ENCODE data around the gene PCLO.

The PCLO gene

GRCh38 chr7:83130191-83130590 lies 32.5 kb downstream of the PCLO start:
- H3K9ac ChIP-seq: no peak overlapping the region
- H3K4me3 ChIP-seq (ENCODE audit: low read depth, low read length): no peak overlapping the region

DNA sequence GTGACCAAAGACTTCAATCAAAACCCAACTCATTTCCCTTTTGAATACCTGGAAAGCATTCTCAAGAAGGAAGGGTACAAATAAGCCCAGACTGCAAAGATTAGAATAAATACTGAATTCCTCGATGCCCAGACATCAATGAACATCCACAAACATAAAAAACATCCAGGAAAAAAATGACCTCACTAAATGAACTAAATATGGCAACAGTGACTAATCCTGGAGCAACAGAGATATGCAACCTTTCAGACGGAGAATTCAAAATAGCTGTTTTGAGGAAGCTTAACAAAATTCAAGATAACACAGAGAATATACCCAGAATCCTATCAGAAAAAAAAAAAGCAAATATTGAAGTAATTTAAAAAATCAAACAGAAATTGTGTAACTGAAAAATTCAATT lies 43.2 kb downstream of the PCLO start:
- H3K9me3 ChIP-seq (ENCODE audit: control insufficient read depth, low read length): no peaks in the 10 kb centered on the region
- H3K79me2 ChIP-seq: peaks cover 5% of the 10 kb centered on the region
- H3K4me3 ChIP-seq (ENCODE audit: low read depth, low read length): no peak overlapping the region
- no peak overlapping the region for H3K4me2 ChIP-seq (ENCODE audit: low read length)
- H3K4me1 ChIP-seq: no peaks in the 10 kb centered on the region
- TF ChIP-seq, protein P1, sequence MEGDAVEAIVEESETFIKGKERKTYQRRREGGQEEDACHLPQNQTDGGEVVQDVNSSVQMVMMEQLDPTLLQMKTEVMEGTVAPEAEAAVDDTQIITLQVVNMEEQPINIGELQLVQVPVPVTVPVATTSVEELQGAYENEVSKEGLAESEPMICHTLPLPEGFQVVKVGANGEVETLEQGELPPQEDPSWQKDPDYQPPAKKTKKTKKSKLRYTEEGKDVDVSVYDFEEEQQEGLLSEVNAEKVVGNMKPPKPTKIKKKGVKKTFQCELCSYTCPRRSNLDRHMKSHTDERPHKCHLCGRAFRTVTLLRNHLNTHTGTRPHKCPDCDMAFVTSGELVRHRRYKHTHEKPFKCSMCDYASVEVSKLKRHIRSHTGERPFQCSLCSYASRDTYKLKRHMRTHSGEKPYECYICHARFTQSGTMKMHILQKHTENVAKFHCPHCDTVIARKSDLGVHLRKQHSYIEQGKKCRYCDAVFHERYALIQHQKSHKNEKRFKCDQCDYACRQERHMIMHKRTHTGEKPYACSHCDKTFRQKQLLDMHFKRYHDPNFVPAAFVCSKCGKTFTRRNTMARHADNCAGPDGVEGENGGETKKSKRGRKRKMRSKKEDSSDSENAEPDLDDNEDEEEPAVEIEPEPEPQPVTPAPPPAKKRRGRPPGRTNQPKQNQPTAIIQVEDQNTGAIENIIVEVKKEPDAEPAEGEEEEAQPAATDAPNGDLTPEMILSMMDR (IDR thresholded peaks at IDR 0.05): no peak
- no peak overlapping the region for H3K27ac ChIP-seq
- no peaks in the 10 kb centered on the region for H3K27me3 ChIP-seq (ENCODE audit: control insufficient read depth, insufficient read depth, low read length)
- no peak overlapping the region for H2AFZ ChIP-seq
- H3K9ac ChIP-seq: no peak overlapping the region
- H3K36me3 ChIP-seq (ENCODE audit: control insufficient read depth, insufficient read depth, low read length): no peaks in the 10 kb centered on the region

More at GRCh38 chr7:83130191-83130590, 32.5 kb downstream of the PCLO start:
- Histone ChIP-seq H3K36me3 (ENCODE audit: control insufficient read depth, insufficient read depth, low read length) (no peaks in the 10 kb centered on the region), H3K4me2 (ENCODE audit: low read length) (no peak overlapping the region), H2AFZ (no peak overlapping the region), H3K27ac (no peak overlapping the region), H3K4me1 (no peaks in the 10 kb centered on the region), H3K27me3 (ENCODE audit: control insufficient read depth, insufficient read depth, low read length) (no peaks in the 10 kb centered on the region), H3K79me2 (peaks cover under 1% of the 10 kb centered on the region), H3K9me3 (ENCODE audit: control insufficient read depth, low read length) (no peaks in the 10 kb centered on the region)
- TF ChIP-seq, protein P1 (IDR thresholded peaks at IDR 0.05): no peak

- Histone ChIP-seq H2AFZ (no peak overlapping the region), H3K27me3 (ENCODE audit: control insufficient read depth, insufficient read depth, low read length) (no peaks in the 10 kb centered on the region), H3K4me2 (ENCODE audit: low read length) (no peak overlapping the region), H3K79me2 (peaks cover 2% of the 10 kb centered on the region), H3K9ac (no peak overlapping the region), H3K4me3 (ENCODE audit: low read depth, low read length) (no peak overlapping the region), H3K36me3 (ENCODE audit: control insufficient read depth, insufficient read depth, low read length) (no peaks in the 10 kb centered on the region), H3K9me3 (ENCODE audit: control insufficient read depth, low read length) (no peaks in the 10 kb centered on the region), H3K27ac (no peak overlapping the region), H3K4me1 (no peaks in the 10 kb centered on the region)
- TF ChIP-seq, protein P1 (IDR thresholded peaks at IDR 0.05): no peak
Observed at GRCh38 chr7:83119026-83119382, 43.7 kb downstream of the PCLO start.

DNA sequence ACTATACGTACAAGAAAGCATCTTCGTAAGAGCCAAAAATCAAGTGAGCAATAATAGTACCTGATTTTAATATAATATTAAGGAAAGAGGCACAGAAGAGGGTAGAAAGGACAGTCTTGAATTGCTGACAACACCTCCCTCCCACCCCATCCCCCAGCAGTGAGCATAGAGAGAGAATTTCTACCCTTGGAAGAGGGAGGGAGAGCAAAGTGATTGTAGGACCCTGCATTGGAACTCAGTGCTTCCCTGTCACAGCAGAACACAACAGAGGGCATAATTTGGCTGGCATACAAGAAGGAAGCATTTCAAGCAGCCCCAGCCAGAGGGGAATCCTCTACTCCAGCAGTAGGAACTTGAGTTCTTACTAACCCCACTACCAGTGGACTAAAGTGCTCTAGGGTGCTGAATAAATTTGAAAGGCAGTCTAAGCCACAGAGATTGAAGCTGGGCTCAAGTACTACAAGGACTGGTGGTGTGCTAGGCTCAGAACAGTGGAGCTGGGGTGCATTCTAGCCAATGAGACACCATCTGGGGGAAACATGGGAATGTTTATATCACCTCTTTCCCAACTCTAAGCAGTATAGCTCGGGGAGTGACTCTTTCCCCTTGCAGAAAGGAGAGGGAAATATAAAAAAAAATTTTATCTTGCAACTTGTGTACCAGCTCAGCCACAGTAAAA lies 44.2 kb downstream of the PCLO start:
- Histone ChIP-seq H3K4me3 (ENCODE audit: low read depth, low read length) (no peak overlapping the region), H3K27me3 (ENCODE audit: control insufficient read depth, insufficient read depth, low read length) (no peaks in the 10 kb centered on the region), H2AFZ (no peak overlapping the region), H3K27ac (no peak overlapping the region), H3K9ac (no peak overlapping the region), H3K79me2 (peaks cover 2% of the 10 kb centered on the region), H3K4me2 (ENCODE audit: low read length) (no peak overlapping the region), H3K4me1 (no peaks in the 10 kb centered on the region), H3K36me3 (ENCODE audit: control insufficient read depth, insufficient read depth, low read length) (no peaks in the 10 kb centered on the region), H3K9me3 (ENCODE audit: control insufficient read depth, low read length) (no peaks in the 10 kb centered on the region)
- TF ChIP-seq, protein P1 (IDR thresholded peaks at IDR 0.05): no peak

DNA sequence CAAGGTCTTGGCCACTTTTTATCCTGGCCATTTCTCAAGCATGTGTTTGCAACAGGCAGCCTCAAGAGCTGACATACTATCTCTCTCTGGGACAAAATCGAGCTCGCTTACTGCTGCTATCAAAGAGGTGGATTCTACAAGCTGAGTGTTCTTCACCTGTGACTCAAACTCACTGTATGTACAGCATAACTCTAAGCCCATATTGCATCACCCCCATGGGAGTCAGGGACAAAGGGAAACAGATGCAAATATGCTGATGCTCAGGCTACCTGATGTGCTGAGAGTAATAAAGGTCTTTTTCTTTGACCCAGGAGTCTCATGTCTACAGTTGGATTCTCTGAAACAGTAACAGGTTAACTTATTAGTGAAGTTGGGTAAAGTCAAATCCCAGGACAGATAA lies 45.2 kb downstream of the PCLO start:
- Histone ChIP-seq H3K27me3 (ENCODE audit: control insufficient read depth, insufficient read depth, low read length) (no peaks in the 10 kb centered on the region), H3K9me3 (ENCODE audit: control insufficient read depth, low read length) (no peaks in the 10 kb centered on the region), H3K79me2 (peaks cover 2% of the 10 kb centered on the region), H3K4me3 (ENCODE audit: low read depth, low read length) (no peak overlapping the region), H3K27ac (no peak overlapping the region), H3K4me2 (ENCODE audit: low read length) (no peak overlapping the region), H3K36me3 (ENCODE audit: control insufficient read depth, insufficient read depth, low read length) (no peaks in the 10 kb centered on the region), H3K9ac (no peak overlapping the region), H2AFZ (no peak overlapping the region), H3K4me1 (no peaks in the 10 kb centered on the region)
- TF ChIP-seq, protein P1 (IDR thresholded peaks at IDR 0.05): no peak
